Fibroblast of upper back skin (primary cell): ENCODE results near the gene ZNF205.
"Not testable (repeated sequence)": the region's sequence is repeated elsewhere in the genome, so short reads cannot be mapped to it uniquely, and the experiment has no call there.

Source experiments
- DNase-seq: peaks from one replicate; pipeline ENCODE4 v3.0.0-alpha.2; 2013

ZNF205 gene

DNA sequence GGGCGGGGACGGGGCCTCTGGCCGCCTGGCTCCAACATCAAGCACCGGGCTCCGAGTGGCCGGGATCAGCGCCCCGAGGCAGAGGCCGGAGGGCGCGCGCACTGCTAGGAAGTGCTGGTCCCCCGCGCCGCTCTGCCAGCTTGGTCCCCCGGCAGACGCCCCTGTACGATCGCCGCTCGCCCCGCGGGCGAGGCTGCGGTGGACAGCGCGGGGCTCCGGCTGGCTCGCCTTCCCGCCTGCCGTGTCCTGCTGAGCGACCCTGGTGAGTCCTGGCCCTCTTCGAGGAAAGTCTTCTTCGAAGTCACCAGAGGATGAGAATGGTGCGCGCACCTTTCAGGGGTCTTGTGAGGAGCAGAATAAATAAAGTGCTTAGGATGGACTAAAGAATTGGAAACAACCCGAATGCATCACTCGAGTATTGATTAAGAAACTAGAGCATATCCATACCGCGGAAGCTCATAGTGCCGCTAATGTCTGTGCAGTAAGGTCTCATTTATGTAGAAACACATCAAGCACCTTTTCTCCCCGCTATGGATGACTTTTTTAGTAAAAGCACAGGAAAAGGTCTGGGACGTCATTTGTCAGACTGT, 22.8 kb downstream of the ZNF205 start:
- no peak for DNase-seq

DNA sequence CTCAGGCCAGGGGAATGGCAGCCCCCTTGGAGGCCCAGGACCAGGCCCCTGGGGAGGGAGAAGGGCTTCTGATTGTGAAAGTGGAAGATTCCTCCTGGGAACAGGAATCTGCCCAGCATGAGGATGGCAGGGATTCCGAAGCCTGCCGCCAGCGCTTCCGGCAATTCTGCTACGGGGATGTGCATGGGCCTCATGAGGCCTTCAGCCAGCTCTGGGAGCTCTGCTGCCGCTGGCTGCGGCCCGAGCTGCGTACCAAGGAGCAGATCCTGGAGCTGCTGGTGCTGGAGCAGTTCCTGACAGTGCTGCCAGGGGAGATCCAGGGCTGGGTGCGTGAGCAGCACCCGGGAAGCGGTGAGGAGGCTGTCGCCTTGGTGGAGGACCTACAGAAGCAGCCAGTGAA, 24.9 kb downstream of the ZNF205 start:
- no peak for DNase-seq

- DNase-seq = no peak
Observed at GRCh38 chr16:3138342-3138741, 26.0 kb downstream of the ZNF205 start.

GRCh38 chr16:3138823-3139426, 26.5 kb downstream of the ZNF205 start:
- no peak for DNase-seq

DNA sequence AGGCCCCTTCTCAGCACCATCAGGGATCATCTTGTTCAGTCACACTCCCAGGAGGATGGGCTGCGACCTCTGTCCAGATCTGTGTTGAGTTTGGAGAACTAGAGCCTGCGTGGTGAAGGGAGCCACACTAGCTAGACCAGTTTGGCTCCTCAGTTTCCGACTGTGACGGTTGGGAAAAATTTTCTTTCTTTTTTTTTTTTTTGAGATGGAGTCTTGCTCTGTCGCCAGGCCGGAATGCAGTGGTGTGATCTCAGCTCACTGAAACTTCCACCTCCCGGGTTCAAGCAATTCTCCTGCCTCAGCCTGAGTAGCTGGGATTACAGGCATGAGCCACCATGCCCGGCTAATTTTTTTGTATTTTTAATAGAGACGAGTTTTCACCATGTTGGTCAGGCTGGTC, 27.2 kb downstream of the ZNF205 start:
- DNase-seq = not testable (repeated sequence)

GRCh38 chr16:3140603-3141427, 28.4 kb downstream of the ZNF205 start:
- DNase-seq = no peak

DNA sequence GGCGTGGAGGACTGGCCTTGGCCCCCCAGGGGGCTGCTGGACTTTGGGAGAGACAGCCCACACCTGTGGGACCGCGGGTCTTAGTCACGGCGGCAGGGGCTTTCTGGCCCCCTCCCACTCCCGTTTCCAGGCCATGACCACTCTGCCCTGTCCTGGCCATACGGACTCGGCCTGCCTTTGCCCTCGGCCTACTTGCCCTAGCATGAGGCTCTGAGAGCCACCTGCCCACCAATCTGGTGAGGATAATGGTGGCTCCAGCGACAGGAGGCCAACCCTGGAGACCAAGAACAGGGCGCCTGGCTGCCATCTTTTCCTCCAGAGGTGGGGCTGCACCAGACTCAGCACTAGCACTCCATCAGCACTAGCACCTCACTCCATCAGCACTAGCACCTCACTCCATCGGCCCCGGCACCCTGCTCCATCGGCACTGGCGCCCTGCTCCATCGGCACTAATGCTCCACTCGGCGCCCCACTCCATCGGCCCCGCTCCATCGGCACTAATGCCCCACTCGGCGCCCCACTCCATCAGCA, 29.5 kb downstream of the ZNF205 start:
- DNase-seq = no peak

- DNase-seq = no peak
Observed at GRCh38 chr16:3142327-3142726, 29.9 kb downstream of the ZNF205 start.

DNA sequence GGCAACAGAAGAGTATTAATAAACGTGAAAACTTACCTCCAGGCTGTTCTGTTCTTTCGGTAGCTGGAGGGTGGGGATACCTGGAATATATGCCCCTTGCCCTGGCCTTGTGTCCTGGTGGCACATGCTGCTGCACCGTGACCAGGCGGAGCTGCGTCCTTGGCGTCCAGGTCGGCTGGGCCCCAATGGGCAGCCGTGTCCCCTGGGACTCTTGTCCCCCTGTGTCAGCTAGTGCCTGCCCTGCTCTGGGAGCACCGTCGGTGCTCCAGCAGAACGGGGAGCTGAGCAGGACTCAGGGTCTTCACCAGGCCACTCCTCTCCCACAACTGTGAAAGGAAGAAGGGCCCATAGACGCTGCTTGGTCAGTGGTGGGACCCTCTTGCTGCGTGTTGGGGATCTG, 30.4 kb downstream of the ZNF205 start:
- DNase-seq = no peak

DNA sequence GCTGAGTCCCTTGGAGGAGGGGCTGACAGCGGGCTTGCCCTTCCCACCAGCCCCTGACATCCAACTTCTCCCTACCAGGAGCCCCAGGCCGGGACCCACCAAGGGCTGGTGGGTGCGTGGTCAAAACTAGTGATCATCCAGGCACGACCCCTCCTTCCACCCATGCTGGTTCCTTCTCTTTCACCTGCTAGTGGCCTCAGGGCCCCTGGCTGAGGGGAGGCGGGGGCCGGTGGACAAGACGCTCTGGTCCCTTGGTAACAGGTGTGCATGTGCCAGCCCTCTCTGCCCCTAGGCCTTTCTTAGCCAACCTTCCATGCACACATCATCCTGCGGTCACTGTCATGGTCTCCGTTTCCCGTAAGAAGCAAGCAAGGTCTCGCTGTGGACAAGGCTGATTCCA, 30.8 kb downstream of the ZNF205 start:
- DNase-seq = no peak

- DNase-seq = no peak
Observed at GRCh38 chr16:3143598-3144320, 31.4 kb downstream of the ZNF205 start.

GRCh38 chr16:3144321-3144983, 32.1 kb downstream of the ZNF205 start:
- no peak for DNase-seq

DNA sequence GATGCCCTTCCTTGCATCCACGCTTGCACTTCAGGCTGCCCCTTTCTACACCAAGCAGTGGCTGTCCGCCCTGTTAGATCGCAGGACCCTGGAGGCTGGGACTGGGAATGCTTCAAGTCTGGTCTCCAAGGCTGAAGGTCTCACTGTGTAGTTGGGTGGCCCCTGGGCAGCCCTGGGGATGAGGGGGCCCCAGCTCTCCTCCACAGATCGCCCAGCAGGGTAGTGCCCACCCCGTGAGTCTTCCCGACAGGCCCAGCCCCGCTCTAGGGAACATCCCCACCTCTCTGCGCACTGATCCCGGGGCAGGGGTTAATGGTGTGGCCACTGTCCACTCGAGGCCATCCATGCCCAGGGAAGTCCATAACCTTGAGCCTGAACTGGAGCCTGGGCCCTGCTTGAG, 32.8 kb downstream of the ZNF205 start:
- DNase-seq = no peak

DNA sequence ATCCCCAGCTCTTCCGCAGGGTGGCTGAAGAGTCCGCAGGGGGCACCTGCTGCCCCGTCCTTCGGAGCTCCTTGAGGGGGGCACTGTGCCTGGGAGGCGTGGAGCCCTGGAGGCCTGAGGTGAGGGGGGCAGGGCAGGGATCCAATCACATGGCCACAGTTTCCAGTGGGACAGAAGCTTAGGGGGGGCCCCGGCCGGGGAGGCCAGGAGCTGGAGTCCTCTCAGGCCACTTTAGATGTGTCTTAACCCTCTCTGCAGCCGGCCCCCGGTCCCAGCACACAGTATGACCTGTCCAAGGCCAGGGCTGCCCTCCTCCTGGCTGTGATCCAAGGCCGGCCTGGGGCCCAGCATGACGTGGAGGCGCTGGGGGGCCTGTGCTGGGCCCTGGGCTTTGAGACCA, 33.3 kb downstream of the ZNF205 start:
- no peak for DNase-seq

DNA sequence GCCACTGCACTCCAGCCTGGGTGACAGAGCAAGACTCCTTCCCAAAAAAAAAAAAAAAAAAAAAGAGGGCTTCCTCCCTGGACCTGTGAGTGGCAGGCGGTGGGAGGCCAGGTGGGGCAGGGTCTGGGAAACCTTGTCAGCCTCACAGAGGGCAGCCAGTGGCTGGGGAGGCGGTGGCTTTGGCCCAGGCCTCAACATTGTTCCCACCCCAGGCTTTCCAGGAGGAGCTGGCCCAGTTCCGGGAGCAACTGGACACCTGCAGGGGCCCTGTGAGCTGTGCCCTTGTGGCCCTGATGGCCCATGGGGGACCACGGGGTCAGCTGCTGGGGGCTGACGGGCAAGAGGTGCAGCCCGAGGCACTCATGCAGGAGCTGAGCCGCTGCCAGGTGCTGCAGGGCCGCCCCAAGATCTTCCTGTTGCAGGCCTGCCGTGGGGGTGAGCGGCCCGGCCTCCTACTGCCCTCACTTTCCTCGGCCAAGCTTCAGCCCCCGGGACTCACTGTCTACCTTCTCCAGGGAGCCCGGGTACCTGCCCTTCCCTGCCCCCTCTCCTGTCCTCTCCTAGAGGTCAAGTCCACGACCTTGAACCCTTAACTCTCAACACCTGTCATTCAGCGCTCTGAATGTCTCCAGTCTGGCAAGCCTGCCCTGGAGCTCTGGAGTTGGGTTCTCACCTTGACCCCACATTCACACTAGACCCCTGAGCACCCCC, 34.8 kb downstream of the ZNF205 start:
- DNase-seq = no peak

GRCh38 chr16:3147757-3148104, 35.3 kb downstream of the ZNF205 start:
- DNase-seq = no peak

DNA sequence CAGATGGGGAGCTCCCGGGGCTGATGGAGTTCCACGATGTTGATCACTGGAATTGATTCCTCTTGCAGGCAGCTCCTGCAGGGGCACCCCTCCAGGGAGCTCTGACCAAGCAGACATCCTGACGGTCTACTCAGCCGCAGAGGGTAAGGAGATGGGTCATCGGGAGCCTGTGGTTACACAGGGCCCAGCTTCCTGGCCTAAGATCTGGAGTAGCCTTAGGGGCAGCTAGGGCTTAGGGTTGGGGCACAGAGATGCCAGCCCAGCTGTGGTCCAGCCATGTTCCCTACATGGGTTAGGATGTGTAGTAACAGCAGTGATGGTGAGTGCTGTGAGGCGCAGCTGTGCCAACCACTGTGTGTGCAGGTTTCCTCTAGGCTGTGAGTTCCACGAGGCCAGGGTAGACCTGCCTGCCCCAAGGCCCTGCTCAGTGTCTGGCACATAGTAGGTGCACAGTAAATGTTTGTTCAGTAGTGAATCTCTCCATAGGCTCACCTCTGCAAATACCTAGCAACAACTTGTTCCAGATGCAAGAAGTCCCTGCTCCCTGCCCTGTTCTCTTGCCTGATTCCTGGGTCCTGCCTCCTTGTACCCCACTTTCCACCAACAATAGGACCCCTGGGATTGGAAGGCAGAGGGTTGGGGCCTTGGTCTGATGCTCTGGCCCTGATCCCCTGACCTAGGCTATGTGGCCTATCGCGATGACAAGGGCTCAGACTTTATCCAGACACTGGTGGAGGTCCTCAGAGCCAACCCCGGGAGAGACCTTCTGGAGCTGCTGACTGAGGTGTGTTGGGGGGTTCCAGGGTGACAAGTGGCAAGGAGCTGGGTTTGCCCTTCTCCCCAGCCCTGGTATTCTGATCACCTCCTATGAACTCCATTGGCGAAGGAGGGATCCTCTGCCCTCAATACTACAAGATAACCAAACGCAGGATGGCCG, 36.1 kb downstream of the ZNF205 start:
- DNase-seq = no peak

GRCh38 chr16:3149193-3149530, 36.8 kb downstream of the ZNF205 start:
- no peak for DNase-seq

DNA sequence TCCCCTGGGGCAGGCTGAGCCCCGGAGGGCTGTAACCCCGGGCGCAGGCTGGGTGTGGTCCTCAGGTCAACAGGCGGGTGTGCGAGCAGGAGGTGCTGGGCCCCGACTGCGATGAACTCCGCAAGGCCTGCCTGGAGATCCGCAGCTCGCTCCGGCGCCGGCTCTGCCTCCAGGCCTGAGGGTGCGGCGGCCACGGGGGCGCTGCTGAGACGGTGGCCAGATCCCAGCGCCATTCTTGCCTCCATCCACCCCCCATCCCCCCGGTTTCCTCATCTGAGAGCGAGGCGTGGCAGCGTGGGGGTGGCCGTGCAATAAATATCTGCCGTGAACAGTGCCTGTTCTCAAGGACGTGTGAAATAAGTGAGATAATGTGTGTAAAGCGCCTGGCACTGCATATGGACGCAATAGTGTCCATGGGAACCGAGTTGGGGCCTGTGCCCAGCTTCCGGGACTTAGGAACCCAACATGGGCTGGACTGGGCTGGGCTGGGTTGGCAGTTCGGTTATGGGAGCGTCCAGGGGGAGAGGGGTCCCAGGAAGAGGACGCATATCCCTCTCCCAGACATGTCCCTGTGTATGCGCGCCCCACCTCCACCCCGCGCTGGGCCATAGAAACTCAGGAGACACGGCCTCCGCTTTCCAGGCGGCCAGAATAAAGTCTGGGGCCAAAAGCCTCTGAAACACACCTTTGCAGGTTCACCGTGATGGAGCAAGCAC, 37.4 kb downstream of the ZNF205 start:
- DNase-seq = peak; percentile 66
